HG03457 (cell line): ENCODE measurements around the gene FARP1.

Source experiments
- ATAC-seq: cut with Tn5 transposase; IDR thresholded peaks from one replicate; pipeline ENCODE4 v1.9.1; 2021; ENCODE audit warnings: moderate number of reproducible peaks; ENCODE audit not compliant: unreplicated experiment

The FARP1 gene

DNA sequence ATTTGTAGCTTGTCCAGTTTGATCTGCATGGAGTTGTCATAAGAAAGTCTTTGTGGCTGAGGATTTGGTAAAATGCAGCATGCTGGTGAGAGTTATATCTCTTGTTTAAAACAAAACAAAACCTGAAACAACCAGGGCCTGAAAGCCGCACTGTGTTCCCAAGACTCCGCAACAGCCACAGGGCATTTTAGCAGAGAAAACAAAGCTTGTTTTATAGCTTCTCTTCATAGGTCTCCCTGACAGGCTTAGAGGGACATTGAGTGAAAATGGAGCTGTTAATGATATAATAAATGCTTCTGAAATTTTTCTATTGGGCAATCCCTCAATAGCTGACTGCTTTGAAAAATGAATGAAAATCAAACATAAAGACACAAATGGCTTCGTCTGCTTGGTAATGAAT lies 182.8 kb downstream of the FARP1 start:
- no peak for ATAC-seq

DNA sequence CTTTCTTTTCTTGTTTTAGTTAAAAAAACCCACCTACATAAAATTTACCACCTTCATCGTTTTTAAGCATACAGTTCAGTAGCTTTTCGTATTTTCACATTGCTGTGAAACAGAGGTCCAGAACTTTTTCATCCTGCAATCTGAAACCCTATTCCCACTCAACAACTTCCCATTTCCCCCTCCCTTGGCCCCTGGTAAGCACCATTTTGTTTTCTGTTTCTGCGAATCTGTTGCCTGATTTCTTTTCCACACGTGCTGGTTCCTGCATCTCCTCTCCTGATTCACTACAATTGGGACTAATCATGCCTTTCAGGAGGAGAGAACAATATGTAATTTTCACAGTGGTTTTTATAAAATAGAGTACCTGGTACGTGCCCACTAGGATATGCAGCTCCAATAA lies 183.4 kb downstream of the FARP1 start:
- no peak for ATAC-seq

DNA sequence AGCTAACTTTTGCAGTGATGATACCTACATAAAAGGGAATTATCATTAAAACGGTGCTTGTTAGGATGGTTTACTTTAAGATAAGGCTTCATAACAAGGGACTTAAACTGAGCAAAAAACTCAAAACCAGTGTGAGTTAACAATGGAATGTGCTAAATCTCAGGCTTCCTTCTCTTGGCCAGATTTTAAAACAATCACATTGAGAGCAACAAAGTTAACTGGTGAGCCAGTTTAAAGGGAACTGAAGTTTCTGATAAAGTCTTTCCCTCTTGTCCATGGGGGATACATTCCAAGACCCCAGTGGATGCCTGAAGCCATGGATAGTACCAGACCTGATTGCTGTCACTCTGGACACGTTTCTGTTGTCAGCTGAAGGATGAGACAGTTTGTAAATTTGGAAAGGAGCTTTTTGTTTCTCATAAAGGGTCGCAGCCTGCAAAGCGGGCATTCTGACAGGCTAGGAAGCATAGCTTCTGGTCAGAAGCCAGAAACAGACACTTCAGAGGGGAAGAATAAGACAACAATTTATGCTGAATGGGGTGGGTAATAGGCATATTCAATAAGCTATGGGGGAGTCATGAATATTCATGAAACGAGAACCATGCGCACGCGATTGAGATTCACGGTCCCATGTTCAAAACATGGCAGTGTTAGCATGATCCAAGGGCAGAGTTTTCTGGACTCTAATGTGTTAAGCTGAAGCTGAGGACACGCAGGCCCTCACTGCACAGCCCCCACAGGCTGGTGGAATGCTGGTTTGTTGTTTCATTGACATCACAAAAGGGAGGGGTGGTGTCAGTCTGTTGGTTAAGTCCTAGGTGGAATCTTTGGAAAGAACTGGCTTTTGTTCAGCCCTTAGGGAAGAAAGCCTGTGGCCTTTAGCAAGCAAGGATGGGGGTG lies 184.7 kb downstream of the FARP1 start:
- no peak for ATAC-seq

DNA sequence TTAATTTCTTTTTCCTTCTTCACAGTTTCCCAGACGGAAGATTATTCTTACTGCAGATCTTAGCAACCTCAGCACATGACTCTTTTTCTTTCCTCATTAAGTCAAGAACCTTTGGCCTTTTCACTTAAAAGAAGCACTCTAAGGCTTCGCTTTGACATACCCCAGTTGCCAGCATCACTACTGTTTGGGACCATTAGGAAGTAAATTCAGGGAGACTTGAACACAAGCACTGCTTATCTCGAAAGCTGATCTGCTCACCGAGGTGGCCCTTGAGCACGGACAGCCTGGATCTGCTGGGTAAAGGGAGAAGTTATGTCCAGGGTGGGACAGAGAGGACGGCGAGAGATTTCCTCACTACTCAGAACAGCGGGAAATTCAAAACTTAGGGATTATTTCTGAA lies 185.6 kb downstream of the FARP1 start:
- no peak for ATAC-seq

DNA sequence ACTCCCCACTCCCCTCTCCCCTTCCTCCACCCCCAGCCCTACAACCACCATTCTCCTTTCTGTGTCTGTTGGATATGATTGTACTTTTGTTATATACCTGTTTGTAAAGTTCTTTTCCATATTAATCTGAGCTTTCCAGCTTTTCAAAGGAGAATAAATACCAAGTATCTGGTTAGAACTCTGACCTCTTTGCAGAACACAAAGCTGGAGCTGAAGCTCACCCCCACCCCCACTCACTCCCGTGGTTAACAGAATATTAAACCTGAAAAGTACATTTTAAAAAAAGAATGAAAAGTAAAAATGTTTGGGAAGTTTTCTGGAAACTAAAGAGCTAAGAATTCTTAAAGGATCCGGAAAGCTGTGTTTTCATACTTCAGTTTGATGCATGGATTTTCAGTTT lies 189.3 kb downstream of the FARP1 start:
- no peak for ATAC-seq

DNA sequence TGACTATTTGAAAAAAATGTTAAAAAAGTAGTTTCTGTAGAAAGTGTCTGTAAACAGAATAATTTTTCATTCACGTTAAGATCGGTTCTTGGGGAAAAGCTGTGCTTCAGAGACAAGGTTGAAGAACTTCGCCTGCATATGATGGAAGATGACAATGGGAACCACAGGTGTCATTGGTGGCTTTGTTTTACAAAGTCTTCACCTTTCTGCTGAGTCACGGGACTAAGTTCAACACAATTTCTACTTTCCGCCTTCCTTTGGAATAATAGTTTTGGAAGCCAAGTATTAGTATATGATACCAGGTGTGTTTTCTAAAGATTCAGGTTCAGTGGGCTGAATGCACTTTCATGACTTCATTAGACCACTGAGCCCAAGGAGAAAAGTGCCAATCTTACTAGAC lies 189.8 kb downstream of the FARP1 start:
- no peak for ATAC-seq

DNA sequence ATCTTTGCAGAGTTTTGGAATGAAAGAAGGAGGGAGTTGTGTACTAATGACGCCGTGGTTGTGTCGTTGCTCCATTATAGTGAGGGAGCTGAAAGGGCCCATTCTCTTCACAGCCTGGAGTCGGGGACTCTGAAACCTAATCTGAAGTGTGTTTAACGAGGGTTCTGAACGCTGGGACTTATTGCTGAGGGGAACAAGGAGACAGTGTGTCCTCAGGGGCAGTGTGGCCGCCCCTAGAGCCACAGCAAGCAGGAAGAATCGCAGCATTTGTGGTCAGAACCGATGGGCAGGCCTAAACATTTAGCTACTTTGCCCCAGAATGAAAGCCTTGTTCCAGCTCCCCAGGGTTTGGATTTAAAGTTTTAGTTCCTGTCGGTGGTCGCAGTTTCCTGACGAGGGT lies 190.6 kb downstream of the FARP1 start:
- no peak for ATAC-seq

DNA sequence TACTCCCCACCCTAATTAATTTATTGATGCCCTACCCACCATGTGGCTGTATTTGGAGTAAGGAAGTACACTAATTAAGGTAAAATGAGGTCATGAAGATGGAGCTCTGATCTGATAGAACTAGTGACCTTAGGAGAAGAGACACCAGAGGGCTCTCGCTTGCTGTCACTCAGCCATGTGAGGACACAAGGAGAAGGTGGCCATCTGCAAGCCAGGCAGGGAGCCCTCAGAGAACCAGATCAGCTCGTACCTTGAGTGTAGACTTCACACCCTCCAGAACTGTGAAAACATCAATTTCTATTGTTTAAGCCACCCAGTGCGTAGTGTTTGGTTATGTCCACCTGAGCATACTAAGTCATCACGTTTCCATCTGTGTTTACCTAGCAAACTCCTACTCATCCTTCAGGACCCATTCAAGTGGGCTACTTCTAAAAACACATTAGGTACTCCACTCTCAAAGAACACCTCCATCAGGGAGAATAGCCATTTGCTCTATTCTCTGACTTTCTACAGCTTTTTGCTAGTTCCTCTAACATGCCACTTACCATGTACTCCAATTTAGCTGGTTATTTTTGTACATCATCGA lies 191.8 kb downstream of the FARP1 start:
- ATAC-seq = no peak

DNA sequence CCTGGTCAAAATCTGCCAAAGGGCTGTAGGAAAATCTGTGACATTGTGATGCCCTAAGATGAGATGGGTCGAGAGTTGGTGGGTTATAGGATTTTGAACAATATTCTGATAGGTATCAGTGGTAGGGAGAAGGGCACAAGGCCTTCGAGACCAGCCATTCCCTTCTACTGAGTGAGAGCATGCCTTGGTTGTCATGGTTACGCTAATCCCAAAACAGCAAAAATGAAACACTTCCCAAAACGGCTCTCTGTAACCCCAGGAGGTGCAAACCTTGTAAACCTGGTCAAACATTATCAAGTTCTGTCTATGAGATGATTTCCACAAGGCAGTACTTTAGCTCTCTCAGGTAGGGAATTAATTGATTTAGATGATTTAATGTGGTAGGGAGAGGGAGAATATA lies 192.8 kb downstream of the FARP1 start:
- no peak for ATAC-seq

DNA sequence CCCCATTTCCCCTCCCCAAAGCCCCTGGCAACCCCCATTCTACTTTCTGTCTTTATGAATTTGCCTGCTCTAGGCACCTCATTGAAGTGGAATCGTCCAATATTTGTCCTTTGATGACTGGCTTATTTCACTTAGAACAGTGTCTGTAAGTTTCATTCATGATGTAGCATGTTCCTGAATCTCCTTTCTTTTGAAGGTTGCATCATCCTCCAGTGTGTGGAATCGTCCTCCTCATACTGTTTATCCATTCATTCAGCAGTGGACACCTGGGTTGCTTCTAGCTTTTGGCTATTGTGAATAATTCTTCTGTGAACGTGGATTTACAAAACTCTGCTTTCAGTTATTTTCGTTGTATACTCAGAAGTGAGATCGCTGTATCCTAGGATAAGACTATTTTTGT lies 195.4 kb downstream of the FARP1 start:
- no peak for ATAC-seq

DNA sequence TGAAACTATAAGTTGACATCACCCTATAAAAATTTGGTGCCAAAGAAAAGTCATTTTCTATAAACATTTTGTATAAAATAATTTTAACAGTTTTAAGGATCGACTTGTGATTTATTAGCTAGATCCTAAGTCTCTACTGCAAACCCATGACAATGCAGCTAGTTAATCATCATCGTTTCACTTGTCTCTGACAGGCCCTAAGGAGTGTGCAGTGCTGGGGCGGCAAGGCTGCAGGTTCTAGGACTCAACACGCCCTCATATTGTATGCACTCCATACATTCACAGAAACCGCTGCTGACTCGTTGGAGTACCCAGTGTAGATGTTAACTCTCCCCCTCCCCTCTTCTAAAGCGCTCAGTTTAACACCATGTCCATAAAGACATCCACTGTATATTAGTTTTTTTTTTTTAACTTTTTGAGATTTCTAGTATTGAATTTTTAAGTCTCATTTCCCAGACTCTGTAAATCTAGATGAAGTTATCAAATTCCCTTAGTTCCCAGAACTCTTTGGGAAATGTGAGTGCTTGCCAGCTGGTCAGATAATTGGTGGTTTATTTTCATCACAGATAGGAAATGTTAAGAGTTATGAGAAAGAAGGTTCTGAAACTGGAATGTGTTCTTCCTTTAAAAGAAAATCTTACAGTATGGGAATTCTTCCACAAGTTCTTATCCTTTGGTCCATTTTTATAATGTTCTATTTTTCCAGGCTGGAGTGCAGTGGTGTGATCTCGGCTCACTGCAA lies 197.0 kb downstream of the FARP1 start:
- no peak for ATAC-seq

DNA sequence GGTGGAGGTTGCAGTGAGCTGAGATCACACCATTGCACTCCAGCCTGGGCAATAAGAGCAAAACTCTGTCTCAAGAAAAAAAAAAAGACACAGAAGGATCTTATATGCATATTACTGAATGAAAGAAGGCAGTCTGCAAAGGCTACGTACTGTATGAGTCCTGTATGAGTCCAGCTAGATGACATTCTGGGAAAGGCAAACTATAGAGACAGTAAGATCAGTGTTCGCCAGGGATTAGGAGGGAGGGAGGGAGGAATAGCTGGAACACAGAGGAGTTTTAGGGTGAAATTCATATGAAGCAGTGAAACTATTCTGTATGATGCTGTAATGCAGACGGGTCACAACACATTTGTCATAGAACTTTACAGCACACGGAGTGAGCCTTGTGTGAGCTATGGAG lies 200.1 kb downstream of the FARP1 start:
- no peak for ATAC-seq

DNA sequence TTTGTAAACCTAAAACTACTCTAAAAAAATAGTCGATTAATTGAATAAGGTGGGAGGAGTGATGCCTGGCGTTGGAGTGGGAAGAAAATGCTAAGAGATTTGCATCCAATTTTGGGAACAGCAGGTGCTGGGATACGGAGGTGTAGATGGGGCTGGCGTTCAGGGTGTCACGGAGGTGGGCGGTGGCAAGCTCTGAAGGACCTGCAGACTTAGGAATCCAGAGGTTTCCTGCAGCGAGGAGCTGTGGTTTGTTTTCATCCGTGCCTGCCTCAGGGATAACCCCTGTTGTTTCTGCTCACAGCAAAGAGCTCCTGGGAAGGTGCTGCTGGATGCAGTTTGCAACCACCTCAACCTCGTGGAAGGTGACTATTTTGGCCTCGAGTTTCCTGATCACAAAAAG lies 200.6 kb downstream of the FARP1 start:
- ATAC-seq = no peak

DNA sequence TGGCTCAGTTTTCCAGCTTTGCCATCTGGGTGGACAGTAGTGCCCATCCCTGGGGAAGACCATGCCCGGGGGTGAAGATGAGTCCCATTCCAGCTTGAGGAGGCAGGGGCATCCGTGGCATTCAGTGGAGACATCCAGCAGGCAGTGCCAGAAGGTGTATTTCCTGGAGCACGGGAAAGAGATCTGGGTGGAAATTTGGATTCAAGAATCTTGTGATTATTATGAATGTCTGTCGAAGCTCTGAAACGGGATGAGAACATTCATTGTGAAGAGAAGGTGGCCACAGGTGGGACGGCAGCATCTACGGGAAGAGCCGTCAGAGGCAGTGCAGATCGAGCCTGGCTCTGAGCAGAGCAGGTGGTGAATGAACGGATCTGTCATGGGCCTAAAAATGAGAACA lies 201.5 kb downstream of the FARP1 start:
- no peak for ATAC-seq

DNA sequence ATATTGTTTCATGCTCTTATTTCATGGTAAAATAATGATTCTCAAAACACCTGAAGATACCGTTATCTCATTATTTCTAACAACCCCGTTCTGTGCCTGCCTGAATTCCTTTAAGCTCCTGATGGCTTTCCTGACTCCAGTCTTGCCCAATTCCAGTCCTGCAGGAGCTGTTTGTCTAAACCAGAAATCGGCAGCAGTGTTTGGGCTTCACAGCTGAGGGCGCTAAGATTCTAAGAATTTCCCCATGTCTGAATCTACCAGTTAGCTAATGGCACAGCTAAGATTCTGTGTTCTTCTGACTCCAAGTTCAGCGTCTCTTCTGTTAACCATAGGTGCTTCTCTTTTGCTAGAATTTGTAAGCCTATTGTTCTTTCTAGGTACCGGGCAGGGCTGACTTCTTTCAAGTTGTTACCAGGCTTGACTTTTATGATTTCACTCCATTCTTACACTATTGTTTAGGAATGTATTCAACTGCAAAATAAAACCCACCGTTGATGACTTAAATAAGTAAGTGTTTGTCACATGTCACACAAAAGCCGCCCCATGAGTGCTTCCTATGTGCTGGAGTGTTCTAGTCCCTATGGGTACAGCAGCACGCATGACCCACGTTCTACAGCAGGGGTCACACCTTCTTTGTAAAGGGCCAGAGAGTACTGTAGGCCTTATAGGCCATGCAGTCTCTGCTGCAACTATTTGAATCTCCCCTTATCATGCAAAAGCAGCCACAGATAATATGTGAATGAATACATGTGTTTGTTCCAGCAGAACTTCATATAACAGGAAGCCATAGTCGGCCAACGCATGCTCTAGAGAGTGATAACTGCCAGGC lies 202.4 kb downstream of the FARP1 start:
- ATAC-seq = no peak

DNA sequence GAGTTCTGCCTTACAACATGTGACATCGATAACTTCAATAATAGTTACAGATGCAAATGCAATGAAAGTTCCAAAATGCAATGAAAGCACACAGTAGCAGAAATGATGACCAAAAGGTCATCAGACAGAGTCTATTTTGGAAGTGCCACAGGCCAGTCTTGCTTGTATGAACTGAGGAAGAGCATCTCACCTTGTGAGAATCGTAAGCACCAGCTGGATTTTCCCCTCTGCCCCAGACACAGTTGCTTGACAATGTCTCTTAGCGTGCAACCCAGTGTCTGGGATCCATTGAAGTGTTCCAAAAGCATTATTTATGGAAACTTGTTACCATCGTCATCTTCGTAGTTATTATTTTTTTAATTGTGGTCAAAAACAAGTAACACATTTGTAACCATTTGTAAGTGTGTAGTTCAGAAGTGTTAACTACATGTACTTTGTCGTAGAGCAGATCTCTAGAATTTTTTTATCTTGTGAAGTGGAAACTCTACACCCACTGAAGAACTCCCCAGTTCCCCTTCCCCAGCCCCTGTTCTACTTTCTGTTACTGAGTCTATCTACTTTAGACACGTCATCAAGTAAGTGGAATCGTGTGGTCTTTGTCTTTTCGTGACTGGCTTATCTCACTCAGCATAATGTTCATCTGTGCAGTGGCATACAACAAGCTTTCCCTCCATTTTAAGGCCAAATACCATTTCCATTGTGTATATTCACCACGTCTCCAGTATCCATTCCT lies 204.2 kb downstream of the FARP1 start:
- ATAC-seq = no peak

DNA sequence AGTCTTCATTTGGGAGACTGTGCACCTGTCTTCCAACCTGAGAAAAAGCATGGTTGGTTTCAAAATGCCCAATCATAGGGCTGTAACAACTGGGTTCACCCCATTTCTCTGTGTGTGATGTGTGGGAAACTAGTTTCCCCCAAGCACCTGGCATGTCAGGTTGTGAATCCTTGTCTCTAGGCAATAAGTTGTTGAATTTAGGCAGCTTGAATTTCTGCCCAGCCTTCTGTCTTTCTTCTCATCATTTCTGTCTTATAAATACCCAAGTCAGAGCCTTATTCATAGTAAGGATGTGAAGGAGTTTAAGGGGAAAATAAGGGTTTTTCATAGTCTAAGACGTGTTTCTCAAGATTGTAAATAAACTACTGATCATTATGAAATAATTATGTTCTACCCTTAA lies 204.9 kb downstream of the FARP1 start:
- no peak for ATAC-seq

DNA sequence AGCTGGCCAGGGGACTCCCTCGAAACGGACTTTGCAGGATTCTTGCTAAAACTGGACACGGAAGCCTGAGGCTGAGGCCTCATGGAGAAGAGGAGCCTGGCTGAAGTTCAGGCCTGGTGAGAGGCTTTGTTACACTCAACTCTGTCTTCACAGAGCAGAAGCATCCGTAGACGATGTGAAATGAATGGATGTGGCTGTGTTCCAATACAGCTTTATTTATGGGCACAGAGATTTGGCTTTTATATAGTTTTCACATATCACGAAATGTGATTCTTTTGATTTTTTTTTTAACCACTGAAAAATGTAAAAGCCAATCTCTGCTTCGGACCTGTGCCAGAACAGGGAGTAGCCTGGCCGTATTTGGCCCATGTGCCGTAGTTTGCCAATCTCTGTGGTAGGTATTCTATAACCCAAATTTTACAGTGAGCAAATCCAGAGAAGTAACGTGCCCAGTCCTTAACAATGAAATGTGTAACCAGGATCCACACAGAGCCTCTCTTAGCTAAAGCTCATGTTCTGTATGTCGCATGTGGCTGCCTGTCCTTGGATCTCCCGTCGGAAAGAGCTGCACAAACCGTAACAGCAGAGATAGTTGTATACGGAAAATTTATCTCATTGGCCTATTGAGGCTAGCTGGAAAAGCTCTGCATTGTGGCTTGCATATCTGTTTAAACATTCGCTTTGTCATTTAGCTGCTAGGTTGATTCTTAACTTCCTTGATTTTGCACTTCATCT lies 205.7 kb downstream of the FARP1 start:
- no peak for ATAC-seq

DNA sequence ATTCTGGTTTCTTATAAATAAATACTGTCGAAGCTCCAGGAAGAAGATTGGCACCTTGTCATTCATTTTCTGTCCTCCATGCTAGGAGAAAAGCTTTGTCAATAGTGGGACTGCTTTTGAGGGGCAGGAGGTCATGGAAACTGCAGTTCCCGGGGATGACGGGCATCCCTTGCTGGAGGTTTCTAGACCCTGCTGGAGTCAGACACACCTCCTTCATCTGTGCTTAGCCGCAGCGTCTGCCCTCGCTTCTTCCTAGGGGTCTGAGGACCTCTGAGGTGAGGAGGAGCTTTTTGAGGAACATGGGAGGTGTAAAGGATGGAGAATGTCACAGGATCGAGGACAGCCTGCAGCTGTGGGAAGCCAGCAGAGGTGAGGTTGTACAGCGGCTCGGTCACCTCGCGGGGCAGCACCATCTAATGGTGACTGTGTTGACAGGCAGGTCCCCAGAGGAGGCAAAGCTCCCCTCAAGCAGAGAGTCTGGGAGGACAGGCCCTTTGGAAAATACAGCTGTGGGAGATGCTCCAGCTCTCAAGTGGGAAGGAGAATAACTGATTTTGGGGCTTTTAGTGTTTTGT lies 206.9 kb downstream of the FARP1 start:
- ATAC-seq = no peak
